OCI-LY3 (cell line): Measurements from ENCODE around the gene FAM234A.

Experiments used
- H2AFZ ChIP-seq: fragments of 200-600, 300-600 bp; shearing (Covaris generic); 2 replicates; pipeline ENCODE4 v1.6.0; 2014; ENCODE audit warnings: antibody characterized with exemption, low read depth, low read length
- H3K27ac ChIP-seq: fragments of 200-600, 300-600 bp; sonication (generic); 2 replicates; pipeline ENCODE4 v1.5.1; 2014; ENCODE audit warnings: mild to moderate bottlenecking, low read length, moderate library complexity, mixed read lengths
- H3K27me3 ChIP-seq: fragments of 200-600, 300-600 bp; sonication (generic); 2 replicates; pipeline ENCODE4 v1.6.1; 2014; ENCODE audit warnings: low read depth, low read length, mixed read lengths
- H3K36me3 ChIP-seq: fragments of 200-600, 300-600 bp; sonication (generic); replicated peaks from 2 replicates; pipeline ENCODE3; 2014; ENCODE audit warnings: low read depth, low read length, mixed read lengths
- H3K4me1 ChIP-seq: fragments of 300-600, 200-600 bp; sonication (generic); 2 replicates; pipeline ENCODE4 v1.6.1; 2014; ENCODE audit warnings: low read length, mixed read lengths
- H3K4me2 ChIP-seq: fragments of 200-600, 300-600 bp; sonication (generic); 2 replicates; pipeline ENCODE4 v1.6.1; 2014; ENCODE audit warnings: low read length, mixed read lengths
- H3K4me3 ChIP-seq: fragments of 300-600, 200-600 bp; sonication (generic); 2 replicates; pipeline ENCODE4 v1.5.1; 2014; ENCODE audit warnings: antibody characterized with exemption, mild to moderate bottlenecking, low read length, moderate library complexity
- H3K79me2 ChIP-seq: fragments of 300-600, 200-600 bp; shearing (Covaris generic); 2 replicates; pipeline ENCODE4 v1.6.1; 2014; ENCODE audit warnings: mild to moderate bottlenecking, low read length, mixed read lengths
- H3K9ac ChIP-seq: fragments of 300-600, 200-600 bp; shearing (Covaris generic); 2 replicates; pipeline ENCODE4 v1.6.0; 2014; ENCODE audit warnings: mild to moderate bottlenecking, low read length, moderate library complexity
- H3K9me3 ChIP-seq: fragments of 200-600, 300-600 bp; shearing (Covaris generic); 2 replicates; pipeline ENCODE4 v1.6.1; 2014; ENCODE audit warnings: low read length, mixed read lengths; ENCODE audit not compliant: insufficient read depth
- H4K20me1 ChIP-seq: fragments of 200-600, 300-600 bp; sonication (generic); 2 replicates; pipeline ENCODE4 v1.6.1; 2016; ENCODE audit warnings: low read length, mixed read lengths; ENCODE audit not compliant: insufficient read depth
- CTCF ChIP-seq: fragments of 200-600, 300-600 bp; sonication (generic); IDR thresholded peaks from 2 replicates; pipeline ENCODE4 v1.5.1; 2014; ENCODE audit warnings: antibody characterized with exemption, low read length, low read depth
- EZH2phosphoT487 ChIP-seq: fragments of 200-600 bp; shearing (Covaris generic); IDR thresholded peaks from 2 replicates; pipeline ENCODE4 v1.6.1; 2018; ENCODE audit warnings: antibody characterized with exemption, mixed run types, low read depth

Gene FAM234A

GRCh38 chr16:306911-307370 lies 72.3 kb downstream of the FAM234A start:
- TF ChIP-seq CTCF = no peak
- TF ChIP-seq EZH2phosphoT487 = no peak
- Histone ChIP-seq H3K27ac (no peak overlapping the region), H3K9ac (no peak overlapping the region), H2AFZ (no peak overlapping the region), H3K9me3 (no peaks in the 10 kb centered on the region), H3K4me2 (no peak overlapping the region), H3K79me2 (no peaks in the 10 kb centered on the region), H3K27me3 (no peaks in the 10 kb centered on the region), H3K4me3 (no peak overlapping the region), H3K36me3 (peaks cover 8% of the 10 kb centered on the region), H3K4me1 (no peaks in the 10 kb centered on the region), H4K20me1 (0 out of 2 replicates have a peak, but pooled peaks cover 3% of the 10 kb centered on the region)

DNA sequence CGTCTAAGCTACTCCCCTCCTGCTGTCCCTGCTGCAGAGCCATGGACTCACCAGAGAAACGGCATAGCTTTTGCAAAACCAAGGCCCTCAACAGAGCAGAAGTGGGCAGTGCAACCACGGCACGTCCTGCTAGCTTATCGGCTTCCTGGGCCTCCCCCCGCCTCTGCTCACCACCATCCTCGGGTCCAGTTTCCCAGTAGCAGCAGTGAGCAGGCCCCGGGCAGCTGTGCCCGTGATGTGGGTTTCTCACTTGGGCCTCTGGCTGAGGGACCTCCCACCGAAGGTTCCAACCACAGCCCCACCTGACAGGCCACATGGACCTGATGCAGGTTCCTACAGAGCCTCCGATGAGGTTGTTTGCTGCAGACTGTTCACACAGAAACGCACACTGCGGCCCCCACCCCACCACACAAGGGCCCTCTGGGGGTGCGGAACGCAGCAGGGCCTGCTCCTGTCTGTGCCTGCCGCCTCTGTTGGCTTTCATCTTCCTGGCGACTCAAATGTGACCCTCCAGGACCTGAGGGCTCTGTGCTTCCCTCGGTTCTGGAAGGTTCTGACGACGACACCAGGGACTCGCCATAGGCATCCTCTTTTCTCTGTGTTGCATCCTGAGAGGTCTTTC lies 73.2 kb downstream of the FAM234A start:
- TF ChIP-seq CTCF = no peak
- TF ChIP-seq EZH2phosphoT487 = no peak
- H4K20me1 ChIP-seq = 0 out of 2 replicates have a peak, but pooled peaks cover 3% of the 10 kb centered on the region

GRCh38 chr16:309476-309875 lies 74.9 kb downstream of the FAM234A start:
- Histone ChIP-seq H3K9me3 (no peaks in the 10 kb centered on the region), H3K27me3 (no peaks in the 10 kb centered on the region), H3K36me3 (peaks cover 8% of the 10 kb centered on the region), H3K4me1 (no peaks in the 10 kb centered on the region), H3K4me3 (no peak overlapping the region), H3K79me2 (no peaks in the 10 kb centered on the region), H4K20me1 (peaks cover 4% of the 10 kb centered on the region; the same call in 1 of the 2 replicates), H3K9ac (no peak overlapping the region), H2AFZ (no peak overlapping the region), H3K27ac (no peak overlapping the region), H3K4me2 (no peak overlapping the region)
- TF ChIP-seq CTCF = no peak; the same call in 1 of the 2 replicates
- no peak for TF ChIP-seq EZH2phosphoT487

More for the DNA sequence above, 73.2 kb downstream of the FAM234A start:
- Histone ChIP-seq H2AFZ (no peak overlapping the region), H3K9ac (no peak overlapping the region), H3K9me3 (no peaks in the 10 kb centered on the region), H3K27ac (no peak overlapping the region), H3K79me2 (no peaks in the 10 kb centered on the region), H3K4me3 (no peak overlapping the region), H3K4me1 (no peaks in the 10 kb centered on the region), H3K27me3 (no peaks in the 10 kb centered on the region), H3K36me3 (peaks cover 8% of the 10 kb centered on the region), H3K4me2 (no peak overlapping the region)

DNA sequence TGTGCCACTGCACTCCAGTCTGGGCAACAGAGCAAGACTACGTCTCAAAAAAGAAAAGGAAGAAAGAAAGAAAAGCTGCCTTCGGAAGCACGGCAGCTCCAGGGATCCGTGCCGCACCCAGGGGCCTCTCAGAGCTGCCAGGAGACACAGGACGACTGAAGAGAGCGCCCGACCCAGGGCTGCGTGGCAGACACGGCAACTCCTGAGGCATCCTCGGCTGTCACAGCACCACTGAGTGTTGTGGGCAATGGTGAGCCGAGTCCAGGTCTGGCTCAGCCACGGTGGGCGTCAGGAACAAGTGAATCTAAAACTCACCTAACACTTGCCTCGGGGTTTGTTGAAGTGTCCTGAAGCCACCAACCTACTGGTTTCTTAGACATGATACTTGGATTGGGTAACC lies 77.1 kb downstream of the FAM234A start:
- Histone ChIP-seq H3K4me1 (no peaks in the 10 kb centered on the region), H3K79me2 (peaks cover 6% of the 10 kb centered on the region; the same call in 1 of the 2 replicates), H4K20me1 (peaks cover 13% of the 10 kb centered on the region), H2AFZ (no peak overlapping the region), H3K9me3 (no peaks in the 10 kb centered on the region), H3K27ac (no peak overlapping the region), H3K4me3 (no peak overlapping the region), H3K4me2 (no peak overlapping the region), H3K36me3 (peaks cover 3% of the 10 kb centered on the region), H3K27me3 (no peaks in the 10 kb centered on the region), H3K9ac (no peak overlapping the region)
- TF ChIP-seq CTCF (no peak), EZH2phosphoT487 (no peak)
